GM12875 (cell line): ENCODE measurements around the gene GABBR1.
"Not testable (repeated sequence)": the region's sequence is repeated elsewhere in the genome, so short reads cannot be mapped to it uniquely, and the experiment has no call there.

Experiments
- H3K4me3 ChIP-seq: one replicate; pipeline ENCODE4 v1.5.1; 2011; ENCODE audit warnings: low read depth, low read length, control low read depth
- CTCF ChIP-seq: IDR thresholded peaks from 2 replicates; pipeline ENCODE4 v1.5.1; 2011; ENCODE audit warnings: low read depth, mild to moderate bottlenecking, control low read depth, inconsistent platforms, low read length, moderate library complexity, borderline replicate concordance; ENCODE audit not compliant: insufficient read depth

The GABBR1 gene

GRCh38 chr6:29675561-29675960 lies 42.6 kb upstream of the GABBR1 start:
- no peak overlapping the region for H3K4me3 ChIP-seq
- no peak for TF ChIP-seq CTCF

GRCh38 chr6:29674008-29674407 lies 41.0 kb upstream of the GABBR1 start:
- no peak for TF ChIP-seq CTCF
- H3K4me3 ChIP-seq: no peak overlapping the region

- TF ChIP-seq CTCF: no peak
Measured at GRCh38 chr6:29673161-29673560, 40.2 kb upstream of the GABBR1 start.

GRCh38 chr6:29672116-29672515 lies 39.1 kb upstream of the GABBR1 start:
- not testable (repeated sequence) for H3K4me3 ChIP-seq

More at GRCh38 chr6:29673161-29673560, 40.2 kb upstream of the GABBR1 start:
- H3K4me3 ChIP-seq: no peak overlapping the region

GRCh38 chr6:29671026-29671425 lies 38.0 kb upstream of the GABBR1 start:
- TF ChIP-seq CTCF: no peak
- no peak overlapping the region for H3K4me3 ChIP-seq

- TF ChIP-seq CTCF: no peak
- H3K4me3 ChIP-seq: no peak overlapping the region
Measured at GRCh38 chr6:29667158-29667557, 34.2 kb upstream of the GABBR1 start.

- no peak for TF ChIP-seq CTCF
- no peak overlapping the region for H3K4me3 ChIP-seq
Measured at GRCh38 chr6:29666826-29667130, 33.8 kb upstream of the GABBR1 start.
